ENCODE results near the gene HIPK1.

Gene HIPK1

DNA sequence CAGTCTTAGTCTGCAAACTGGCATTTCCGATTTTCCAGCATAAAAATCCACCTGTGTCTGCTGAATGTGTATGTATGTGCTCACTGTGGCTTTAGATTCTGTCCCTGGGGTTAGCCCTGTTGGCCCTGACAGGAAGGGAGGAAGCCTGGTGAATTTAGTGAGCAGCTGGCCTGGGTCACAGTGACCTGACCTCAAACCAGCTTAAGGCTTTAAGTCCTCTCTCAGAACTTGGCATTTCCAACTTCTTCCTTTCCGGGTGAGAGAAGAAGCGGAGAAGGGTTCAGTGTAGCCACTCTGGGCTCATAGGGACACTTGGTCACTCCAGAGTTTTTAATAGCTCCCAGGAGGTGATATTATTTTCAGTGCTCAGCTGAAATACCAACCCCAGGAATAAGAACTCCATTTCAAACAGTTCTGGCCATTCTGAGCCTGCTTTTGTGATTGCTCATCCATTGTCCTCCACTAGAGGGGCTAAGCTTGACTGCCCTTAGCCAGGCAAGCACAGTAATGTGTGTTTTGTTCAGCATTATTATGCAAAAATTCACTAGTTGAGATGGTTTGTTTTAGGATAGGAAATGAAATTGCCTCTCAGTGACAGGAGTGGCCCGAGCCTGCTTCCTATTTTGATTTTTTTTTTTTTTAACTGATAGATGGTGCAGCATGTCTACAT, 47.6 kb downstream of the HIPK1 start:
- Mint-ChIP-seq H3K4me3 (no peak overlapping the region), H3K27ac (peak overlapping the region; percentile 48), H3K4me1 (ENCODE audit: low read depth) (peaks cover 53% of the 10 kb centered on the region), H3K9me3 (no peaks in the 10 kb centered on the region), H3K27me3 (no peaks in the 10 kb centered on the region), H3K36me3 (ENCODE audit: low read depth) (peaks cover 52% of the 10 kb centered on the region)
- DNase-seq, result no peak

DNA sequence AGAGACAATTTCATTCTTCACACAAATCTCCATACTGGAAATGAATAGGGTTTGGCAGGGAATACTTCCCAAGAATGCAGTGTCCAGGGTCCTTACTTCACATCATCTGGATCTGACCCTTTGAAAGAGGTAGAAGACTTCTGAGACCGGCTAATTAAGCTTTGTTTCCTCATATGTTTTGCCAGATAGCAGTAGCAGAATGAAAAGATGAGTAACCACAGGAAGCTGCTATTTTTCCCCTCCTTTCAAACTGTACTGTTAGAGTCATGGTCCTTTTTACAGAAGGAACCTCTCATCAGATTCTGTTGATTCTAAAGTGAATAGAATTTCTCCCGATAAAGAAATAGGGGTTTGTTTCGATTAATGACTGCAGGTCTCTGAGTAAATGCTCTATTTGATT, 48.8 kb downstream of the HIPK1 start:
- Mint-ChIP-seq H3K36me3 (ENCODE audit: low read depth) (peaks cover 40% of the 10 kb centered on the region), H3K9me3 (no peaks in the 10 kb centered on the region), H3K27me3 (no peaks in the 10 kb centered on the region), H3K4me3 (no peak overlapping the region), H3K4me1 (ENCODE audit: low read depth) (peaks cover 50% of the 10 kb centered on the region), H3K27ac (peak overlapping the region; percentile 28)
- DNase-seq, result no peak

DNA sequence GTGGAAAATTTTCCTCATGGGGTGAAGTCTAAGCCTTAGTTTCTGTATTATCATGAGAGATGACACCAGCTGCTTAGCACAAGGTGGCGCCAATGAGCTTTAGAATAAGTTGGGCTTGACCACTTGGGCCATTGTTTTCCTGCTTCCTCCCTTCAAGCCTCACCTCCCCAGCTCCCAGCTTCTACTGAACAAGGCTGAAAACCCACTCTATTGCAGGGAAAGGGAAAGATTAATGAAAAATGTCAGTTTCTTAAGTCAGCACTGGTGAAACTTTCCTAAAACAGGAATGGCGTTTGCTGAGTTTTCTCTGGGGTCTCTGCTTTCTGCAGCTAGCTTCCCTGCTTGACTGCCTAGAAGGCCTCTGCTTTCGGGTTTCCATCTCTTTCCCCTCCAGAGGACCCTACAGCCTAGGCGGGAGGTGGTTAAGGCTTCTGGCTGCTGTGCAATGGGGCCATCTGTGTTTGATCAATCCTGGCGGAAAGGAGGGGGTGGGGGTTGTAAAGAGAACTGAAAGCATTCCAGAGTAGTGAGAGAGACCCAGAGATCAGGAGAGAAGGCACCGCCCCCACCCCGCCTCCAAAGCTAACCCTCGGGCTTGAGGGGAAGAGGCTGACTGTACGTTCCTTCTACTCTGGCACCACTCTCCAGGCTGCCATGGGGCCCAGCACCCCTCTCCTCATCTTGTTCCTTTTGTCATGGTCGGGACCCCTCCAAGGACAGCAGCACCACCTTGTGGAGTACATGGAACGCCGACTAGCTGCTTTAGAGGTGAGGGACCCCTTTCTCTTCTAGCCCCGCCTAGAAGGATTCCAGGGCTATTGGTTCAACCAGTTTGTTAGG, 50.0 kb downstream of the HIPK1 start, which contains the start of gene OLFML3:
OLFML3 (plus strand) TSS at position 612 of the 840 bp plus-strand sequence; CDS start at position 655, 43 bp downstream.
- peak; percentile 51 for DNase-seq
- Mint-ChIP-seq H3K9me3 (no peaks in the 10 kb centered on the region), H3K4me1 (ENCODE audit: low read depth) (peaks cover 44% of the 10 kb centered on the region), H3K27ac (peak within 1 kb of the TSS; percentile 28), H3K4me3 (no peak within 1 kb of the TSS), H3K27me3 (no peaks in the 10 kb centered on the region), H3K36me3 (ENCODE audit: low read depth) (peaks cover 29% of the 10 kb centered on the region)

DNA sequence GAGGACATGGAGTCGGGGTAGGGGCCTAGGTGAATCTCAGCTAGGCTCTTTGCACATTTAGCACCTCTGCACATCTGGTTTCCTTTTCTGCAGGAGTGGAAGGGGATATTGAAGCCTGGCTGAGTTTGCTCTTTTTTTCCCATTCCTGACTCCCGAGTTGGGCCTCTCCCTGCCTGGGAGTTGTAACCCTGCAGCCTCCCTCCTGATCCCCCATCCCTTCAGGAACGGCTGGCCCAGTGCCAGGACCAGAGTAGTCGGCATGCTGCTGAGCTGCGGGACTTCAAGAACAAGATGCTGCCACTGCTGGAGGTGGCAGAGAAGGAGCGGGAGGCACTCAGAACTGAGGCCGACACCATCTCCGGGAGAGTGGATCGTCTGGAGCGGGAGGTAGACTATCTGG, 51.0 kb downstream of the HIPK1 start:
- H3K4me1 Mint-ChIP-seq (ENCODE audit: low read depth), result peaks cover 37% of the 10 kb centered on the region
- DNase-seq, result no peak
- no peaks in the 10 kb centered on the region for H3K9me3 Mint-ChIP-seq
- H3K27me3 Mint-ChIP-seq, result no peaks in the 10 kb centered on the region
- H3K36me3 Mint-ChIP-seq (ENCODE audit: low read depth), result peaks cover 20% of the 10 kb centered on the region
- no peak overlapping the region for H3K4me3 Mint-ChIP-seq
- peak overlapping the region; percentile 27 for H3K27ac Mint-ChIP-seq

DNA sequence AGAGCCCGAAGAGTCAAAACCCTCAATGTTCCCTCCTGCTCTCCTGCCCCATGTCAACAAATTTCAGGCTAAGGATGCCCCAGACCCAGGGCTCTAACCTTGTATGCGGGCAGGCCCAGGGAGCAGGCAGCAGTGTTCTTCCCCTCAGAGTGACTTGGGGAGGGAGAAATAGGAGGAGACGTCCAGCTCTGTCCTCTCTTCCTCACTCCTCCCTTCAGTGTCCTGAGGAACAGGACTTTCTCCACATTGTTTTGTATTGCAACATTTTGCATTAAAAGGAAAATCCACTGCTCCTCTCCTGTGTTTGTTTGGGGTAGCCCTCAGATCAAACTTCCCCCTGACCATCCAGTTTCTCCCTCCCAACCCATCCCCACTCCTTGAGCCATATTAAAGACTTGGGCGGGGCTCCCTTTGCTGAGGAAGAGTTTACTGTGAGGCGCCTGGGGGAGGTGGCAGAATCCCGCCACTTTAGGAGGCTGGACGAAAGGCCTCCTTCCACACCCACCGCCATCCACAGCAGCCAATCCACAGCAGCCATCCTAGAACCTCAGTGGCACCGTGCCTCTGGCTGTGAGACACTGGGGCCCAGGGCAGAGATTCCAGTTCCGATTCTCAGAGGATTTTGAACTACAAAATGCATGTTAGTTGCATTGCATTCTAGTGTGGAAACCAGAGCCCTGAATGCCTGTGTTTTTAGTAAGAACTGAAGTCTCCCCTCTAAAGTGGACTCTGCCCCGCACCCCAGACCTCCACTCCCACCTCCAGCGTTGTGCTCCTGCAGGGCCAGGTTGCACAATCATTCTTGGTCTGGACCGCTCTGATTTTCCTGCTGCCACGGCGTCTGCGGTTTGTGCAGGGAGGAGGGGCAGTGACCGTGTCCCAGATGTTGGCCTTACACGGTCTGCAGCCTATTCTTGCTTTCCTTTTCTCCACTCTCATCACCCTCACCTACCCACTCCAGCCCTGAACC, 53.1 kb downstream of the HIPK1 start:
- Mint-ChIP-seq H3K9me3 (no peaks in the 10 kb centered on the region), H3K27ac (no peak overlapping the region)

DNA sequence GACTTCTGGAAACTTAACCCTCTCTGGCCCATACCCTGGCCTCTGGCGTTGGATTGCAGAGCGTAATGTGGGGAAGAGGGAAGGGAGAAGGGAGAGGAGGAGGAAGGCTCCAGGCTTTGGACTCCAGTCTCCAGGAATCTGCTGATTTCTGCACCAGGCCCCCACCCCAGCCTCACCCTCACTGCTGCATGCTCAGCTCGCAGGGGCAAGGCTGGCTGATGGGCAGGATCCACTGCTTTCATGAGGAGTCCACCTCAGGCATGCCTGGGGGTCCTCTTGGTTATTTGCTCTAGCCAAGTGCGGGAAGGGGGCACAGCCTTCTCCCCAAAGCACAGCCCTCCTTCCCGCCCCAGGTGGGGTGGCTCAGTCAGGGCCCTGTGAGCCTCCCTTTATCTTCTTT, 53.8 kb downstream of the HIPK1 start:
- Mint-ChIP-seq H3K4me1 (ENCODE audit: low read depth) (peaks cover 13% of the 10 kb centered on the region), H3K36me3 (ENCODE audit: low read depth) (no peaks in the 10 kb centered on the region), H3K4me3 (no peak overlapping the region), H3K27me3 (no peaks in the 10 kb centered on the region), H3K27ac (no peak overlapping the region), H3K9me3 (no peaks in the 10 kb centered on the region)
- DNase-seq, result no peak

More for the DNA sequence above, 53.1 kb downstream of the HIPK1 start:
- Mint-ChIP-seq H3K4me3 (no peak overlapping the region), H3K36me3 (ENCODE audit: low read depth) (peaks cover 2% of the 10 kb centered on the region), H3K27me3 (no peaks in the 10 kb centered on the region), H3K4me1 (ENCODE audit: low read depth) (peaks cover 17% of the 10 kb centered on the region)
- DNase-seq, result no peak

DNA sequence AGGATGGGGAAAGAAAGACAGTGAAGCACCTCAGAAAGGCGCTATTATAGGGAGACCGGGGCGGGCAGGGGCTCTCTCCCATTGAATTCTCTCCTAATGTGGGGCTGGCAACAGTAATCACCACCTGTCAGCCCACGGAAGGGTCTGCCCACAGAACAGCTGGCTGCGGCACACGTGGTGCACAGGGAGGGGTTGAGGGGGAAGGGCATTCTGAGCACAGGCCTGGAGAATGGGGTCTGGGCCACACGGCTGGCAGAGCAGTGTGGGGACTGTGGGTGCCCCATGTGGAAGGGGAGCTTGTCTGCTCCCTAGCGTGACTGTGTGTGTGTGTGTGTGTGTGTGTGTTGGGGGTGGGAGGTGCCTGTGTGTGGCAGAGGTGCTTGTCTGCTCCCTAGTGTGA, 54.3 kb downstream of the HIPK1 start:
- Mint-ChIP-seq H3K36me3 (ENCODE audit: low read depth) (no peaks in the 10 kb centered on the region), H3K9me3 (no peaks in the 10 kb centered on the region), H3K27me3 (no peaks in the 10 kb centered on the region), H3K4me3 (no peak overlapping the region), H3K4me1 (ENCODE audit: low read depth) (peaks cover 8% of the 10 kb centered on the region), H3K27ac (no peak overlapping the region)
- DNase-seq, result no peak

DNA sequence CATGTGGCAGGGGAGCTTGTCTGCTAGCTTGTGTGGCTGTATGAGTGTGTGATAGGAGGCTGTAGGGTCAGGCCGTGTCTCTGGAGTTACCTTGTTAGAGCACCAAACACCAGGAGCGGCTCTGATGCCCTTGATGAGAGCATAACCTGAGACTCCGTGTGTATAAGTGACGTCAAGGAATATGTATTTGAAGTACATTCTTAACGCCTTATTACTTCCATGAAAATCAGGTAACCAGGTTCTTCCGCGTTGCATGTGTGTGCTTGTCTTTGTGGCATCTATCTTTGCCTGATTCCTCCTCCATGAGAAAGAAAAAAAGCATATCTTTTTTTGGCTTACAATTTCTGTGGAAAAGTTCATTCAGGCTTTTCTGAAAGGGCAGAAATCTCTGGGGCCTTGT, 54.7 kb downstream of the HIPK1 start:
- Mint-ChIP-seq H3K27ac (no peak overlapping the region), H3K4me1 (ENCODE audit: low read depth) (peaks cover 4% of the 10 kb centered on the region), H3K36me3 (ENCODE audit: low read depth) (no peaks in the 10 kb centered on the region), H3K27me3 (no peaks in the 10 kb centered on the region), H3K4me3 (no peak overlapping the region), H3K9me3 (no peaks in the 10 kb centered on the region)
- no peak for DNase-seq

DNA sequence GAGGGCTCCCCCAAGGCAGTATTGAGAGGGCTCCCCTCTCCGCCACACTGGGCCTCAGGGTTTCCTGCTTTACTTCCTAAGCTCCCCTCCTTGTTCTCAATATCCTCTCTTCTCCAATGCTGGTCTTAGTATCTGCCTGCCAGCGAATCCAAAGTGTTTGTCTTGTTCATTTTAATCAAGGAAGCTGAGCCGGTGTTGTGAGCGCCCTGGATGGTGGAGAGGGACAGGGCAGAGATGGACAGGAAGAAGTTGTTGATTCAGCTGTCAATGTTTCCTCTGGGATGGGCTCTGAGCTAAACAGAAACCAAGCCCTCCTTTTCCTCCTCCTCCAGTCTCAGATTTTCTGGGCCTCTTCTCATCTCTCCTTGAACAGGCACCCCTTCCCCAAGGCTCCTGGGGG, 55.6 kb downstream of the HIPK1 start:
- peaks cover 2% of the 10 kb centered on the region for H3K4me1 Mint-ChIP-seq (ENCODE audit: low read depth)
- H3K4me3 Mint-ChIP-seq, result no peak overlapping the region
- peaks cover 1% of the 10 kb centered on the region for H3K27me3 Mint-ChIP-seq
- no peaks in the 10 kb centered on the region for H3K36me3 Mint-ChIP-seq (ENCODE audit: low read depth)
- no peaks in the 10 kb centered on the region for H3K9me3 Mint-ChIP-seq
- H3K27ac Mint-ChIP-seq, result no peak overlapping the region
- DNase-seq, result no peak

DNA sequence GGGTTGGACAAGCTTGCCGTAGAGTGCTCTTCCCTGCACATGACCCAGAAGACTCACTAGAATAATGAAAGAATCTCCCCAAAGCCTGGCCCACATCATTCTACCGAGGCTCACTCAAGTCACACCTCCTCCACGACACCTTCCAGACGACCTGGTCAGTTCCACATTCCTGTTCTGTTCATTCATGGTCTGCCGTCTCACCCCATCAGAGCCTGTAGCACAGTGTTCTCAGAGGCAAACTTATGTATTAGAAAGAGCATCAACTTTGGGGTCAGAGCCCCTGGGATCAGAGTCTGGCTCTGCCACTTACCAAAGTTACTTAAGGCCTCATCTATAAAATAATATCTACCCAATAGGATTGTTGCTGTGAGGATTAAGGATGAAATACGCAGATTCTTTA, 57.7 kb downstream of the HIPK1 start:
- no peak for DNase-seq
- Mint-ChIP-seq H3K27ac (no peak overlapping the region), H3K4me1 (ENCODE audit: low read depth) (peaks cover 2% of the 10 kb centered on the region), H3K27me3 (peaks cover 2% of the 10 kb centered on the region), H3K4me3 (no peak overlapping the region), H3K36me3 (ENCODE audit: low read depth) (no peaks in the 10 kb centered on the region), H3K9me3 (no peaks in the 10 kb centered on the region)

DNA sequence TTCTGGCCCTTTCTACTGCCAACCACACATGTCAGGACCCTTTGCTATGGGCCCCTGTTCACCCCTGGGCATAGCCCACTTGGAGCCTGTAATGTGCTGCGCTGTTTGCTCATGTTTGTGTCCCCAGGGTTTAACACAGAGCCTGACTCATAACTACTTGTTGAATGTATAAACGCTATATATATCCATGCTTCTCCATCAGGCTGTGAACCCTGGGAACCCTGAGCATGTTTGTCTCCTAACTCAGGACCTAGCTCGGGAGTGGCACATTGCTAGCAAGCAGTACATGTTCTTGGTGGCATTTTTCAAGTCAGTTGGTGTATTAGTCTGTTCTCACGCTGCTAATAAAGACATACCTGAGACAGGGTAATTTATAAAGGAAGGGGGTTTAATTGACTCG, 58.1 kb downstream of the HIPK1 start:
- no peak for DNase-seq
- Mint-ChIP-seq H3K27me3 (peaks cover 2% of the 10 kb centered on the region), H3K27ac (no peak overlapping the region), H3K4me1 (ENCODE audit: low read depth) (peaks cover 2% of the 10 kb centered on the region), H3K4me3 (no peak overlapping the region), H3K9me3 (no peaks in the 10 kb centered on the region), H3K36me3 (ENCODE audit: low read depth) (no peaks in the 10 kb centered on the region)

DNA sequence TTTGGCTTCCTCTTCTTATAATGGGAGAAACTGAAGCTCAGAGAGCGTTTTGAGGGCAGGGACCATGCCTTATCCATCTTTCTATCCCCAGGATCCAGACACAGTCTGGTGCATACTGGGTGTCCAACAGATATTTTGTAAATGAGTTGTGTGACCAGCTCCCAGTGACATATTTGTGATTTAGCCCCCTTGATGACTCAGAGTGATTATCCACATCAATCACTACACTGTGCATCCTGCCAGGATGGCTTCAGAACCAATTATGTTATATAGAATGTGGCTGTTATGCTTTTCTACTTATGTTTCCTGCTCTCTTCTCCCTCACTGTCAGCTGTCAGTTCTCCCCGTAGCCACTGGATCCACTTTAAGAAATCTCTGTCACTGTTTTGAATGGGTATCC, 61.4 kb downstream of the HIPK1 start:
- Mint-ChIP-seq H3K9me3 (peaks cover 15% of the 10 kb centered on the region), H3K36me3 (ENCODE audit: low read depth) (peaks cover 9% of the 10 kb centered on the region), H3K4me3 (no peak overlapping the region), H3K4me1 (ENCODE audit: low read depth) (peaks cover 2% of the 10 kb centered on the region), H3K27me3 (peaks cover 2% of the 10 kb centered on the region), H3K27ac (no peak overlapping the region)
- no peak for DNase-seq

DNA sequence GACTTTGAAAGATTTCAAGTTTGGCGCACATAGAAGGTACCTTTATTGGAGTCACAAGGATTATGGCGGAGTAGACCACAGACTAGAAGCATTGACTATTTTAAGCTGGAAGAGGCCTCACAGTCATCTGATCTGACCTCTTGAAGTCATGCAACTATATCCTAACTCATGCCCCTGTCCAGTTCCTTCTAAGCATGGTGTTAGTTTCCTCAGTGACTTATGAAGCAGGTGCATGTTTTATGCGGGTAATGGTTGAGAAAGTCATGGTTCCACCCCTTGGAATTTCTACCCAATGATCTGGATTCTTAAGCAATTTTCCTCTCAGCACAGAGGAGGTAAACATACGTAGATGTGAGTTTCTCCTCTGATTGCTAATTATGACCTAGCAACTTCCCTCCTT, 61.8 kb downstream of the HIPK1 start:
- Mint-ChIP-seq H3K9me3 (peaks cover 17% of the 10 kb centered on the region), H3K4me1 (ENCODE audit: low read depth) (peaks cover 2% of the 10 kb centered on the region), H3K27ac (no peak overlapping the region), H3K36me3 (ENCODE audit: low read depth) (peaks cover 9% of the 10 kb centered on the region), H3K4me3 (no peak overlapping the region), H3K27me3 (peaks cover 2% of the 10 kb centered on the region)
- no peak for DNase-seq

DNA sequence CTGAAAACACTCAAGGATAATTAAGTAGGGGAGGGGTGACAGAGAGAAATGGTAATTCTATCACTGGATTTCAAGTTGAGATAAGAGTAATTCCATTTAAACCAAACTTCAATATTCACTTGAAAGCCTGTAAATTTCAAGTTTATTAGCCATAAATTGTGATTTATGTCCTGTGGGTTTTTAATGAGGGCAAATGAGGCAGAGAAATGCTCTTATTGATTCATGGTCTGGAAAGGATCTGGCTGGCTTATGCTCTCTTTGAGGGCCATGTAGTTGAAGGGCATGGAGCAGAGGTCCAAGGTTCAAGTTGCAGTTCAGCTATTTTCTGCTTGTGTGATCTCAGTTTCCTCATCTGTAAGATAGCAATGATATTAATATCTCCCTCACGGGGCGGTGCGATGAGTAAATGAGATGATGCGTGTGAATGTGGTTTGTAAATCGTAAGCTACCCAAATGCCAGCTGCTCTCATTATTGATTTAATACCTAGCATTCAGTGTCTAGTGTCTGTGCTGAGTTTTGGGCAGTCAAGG, 62.4 kb downstream of the HIPK1 start:
- H3K4me3 Mint-ChIP-seq, result no peak overlapping the region
- H3K9me3 Mint-ChIP-seq, result peaks cover 18% of the 10 kb centered on the region
- peaks cover 2% of the 10 kb centered on the region for H3K27me3 Mint-ChIP-seq
- H3K27ac Mint-ChIP-seq, result no peak overlapping the region
- peaks cover 9% of the 10 kb centered on the region for H3K36me3 Mint-ChIP-seq (ENCODE audit: low read depth)
- peaks cover 2% of the 10 kb centered on the region for H3K4me1 Mint-ChIP-seq (ENCODE audit: low read depth)
- DNase-seq, result no peak
